Measurements from ENCODE around the gene FAAP20.
A peak's percentile ranks its signal among the peaks of the same experiment; 100 is the strongest.

FAAP20 gene

GRCh38 chr1:2210084-2210653, 15.6 kb upstream of the FAAP20 start:
- no peak for DNase-seq

GRCh38 chr1:2209400-2210083, 15.0 kb upstream of the FAAP20 start:
- DNase-seq = no peak

- DNase-seq = no peak
Observed at GRCh38 chr1:2208309-2209239, 14.0 kb upstream of the FAAP20 start.

- DNase-seq = no peak
Observed at GRCh38 chr1:2206813-2207487, 12.4 kb upstream of the FAAP20 start.

GRCh38 chr1:2205191-2205952, 10.8 kb upstream of the FAAP20 start:
- DNase-seq = peak; percentile 94

- DNase-seq = no peak
Observed at GRCh38 chr1:2204415-2205190, 10.0 kb upstream of the FAAP20 start.

GRCh38 chr1:2203671-2204414, 9.3 kb upstream of the FAAP20 start:
- no peak for DNase-seq

- no peak for DNase-seq
Observed at GRCh38 chr1:2202843-2203601, 8.4 kb upstream of the FAAP20 start.

- no peak for DNase-seq
Observed at GRCh38 chr1:2202008-2202575, 7.5 kb upstream of the FAAP20 start.

- DNase-seq = no peak
Observed at GRCh38 chr1:2201062-2201461, 6.5 kb upstream of the FAAP20 start.

GRCh38 chr1:2200308-2200943, 5.9 kb upstream of the FAAP20 start:
- no peak for DNase-seq

- DNase-seq = peak; percentile 86
Observed at GRCh38 chr1:2199042-2199810, 4.7 kb upstream of the FAAP20 start.

GRCh38 chr1:2198571-2198970, 4.0 kb upstream of the FAAP20 start:
- no peak for DNase-seq

- no peak for DNase-seq
Observed at GRCh38 chr1:2197707-2198165, 3.2 kb upstream of the FAAP20 start.

- DNase-seq = no peak
Observed at GRCh38 chr1:2196901-2197638, 2.5 kb upstream of the FAAP20 start.

GRCh38 chr1:2195785-2196184, 1.2 kb upstream of the FAAP20 start:
- no peak for DNase-seq

GRCh38 chr1:2194898-2195673, 514 bp upstream of the FAAP20 start:
- DNase-seq = peak; percentile 89

Measured in stimulated activated CD8-positive, alpha-beta memory T cell treated with anti-CD3 and anti-CD28 coated beads, Interleukin-4, amount 100 ng/mL, for 48 hours (primary cell).